Choroid plexus epithelial cell (primary cell): ENCODE measurements around the gene CD300E.

Experiments used
- DNase-seq: peaks from one replicate; pipeline ENCODE4 v3.0.0-alpha.2; 2010; ENCODE audit warnings: low read depth
- H3K4me3 ChIP-seq: 2 replicates; pipeline ENCODE4 v1.5.1; 2011; ENCODE audit warnings: low read depth, mild to moderate bottlenecking, control low read depth, low read length, moderate library complexity
- CTCF ChIP-seq: conservative IDR thresholded peaks from 2 replicates; pipeline ENCODE4 v1.5.1; 2011; ENCODE audit warnings: low read depth, mild to moderate bottlenecking, control low read depth, inconsistent platforms, low read length, moderate library complexity

Gene CD300E

GRCh38 chr17:74599448-74599939 lies 24.0 kb downstream of the CD300E start:
- no peak for TF ChIP-seq CTCF
- no peak for DNase-seq
- H3K4me3 ChIP-seq = no peak overlapping the region

GRCh38 chr17:74599023-74599399 lies 24.5 kb downstream of the CD300E start:
- DNase-seq = no peak
- no peak overlapping the region for H3K4me3 ChIP-seq
- TF ChIP-seq CTCF = no peak

- no peak overlapping the region for H3K4me3 ChIP-seq
- DNase-seq = no peak
- TF ChIP-seq CTCF = no peak
These were observed 25.1 kb downstream of the CD300E start for GRCh38 chr17:74598346-74599022.

GRCh38 chr17:74597069-74597790 lies 26.3 kb downstream of the CD300E start:
- no peak overlapping the region for H3K4me3 ChIP-seq
- TF ChIP-seq CTCF = no peak

GRCh38 chr17:74595037-74595750 lies 28.3 kb downstream of the CD300E start:
- TF ChIP-seq CTCF = no peak
- no peak overlapping the region for H3K4me3 ChIP-seq
- DNase-seq = no peak

More at GRCh38 chr17:74597069-74597790, 26.3 kb downstream of the CD300E start:
- no peak for DNase-seq

- no peak for DNase-seq
- H3K4me3 ChIP-seq = no peak within 1 kb of the TSS
- TF ChIP-seq CTCF = no peak
These were observed 31.2 kb downstream of the CD300E start, which contains the start of gene CD300LD for GRCh38 chr17:74592087-74592990. Gene CD300LD, minus strand, starts transcription at chr17:74592283. Its CDS starts 81 bp downstream, at chr17:74592202.
